GM21717 (cell line): ENCODE results near the gene CYB561D1.
A peak's percentile ranks its signal among the peaks of the same experiment; 100 is the strongest.

Experiments used
- ATAC-seq: cut with Tn5 transposase; IDR thresholded peaks from one replicate; pipeline ENCODE4 v1.9.1; 2021; ENCODE audit warnings: mild to moderate bottlenecking, moderate library complexity; ENCODE audit not compliant: unreplicated experiment

CYB561D1 gene

GRCh38 chr1:109499661-109500536, 6.0 kb downstream of the CYB561D1 start:
- ATAC-seq, result no peak

DNA sequence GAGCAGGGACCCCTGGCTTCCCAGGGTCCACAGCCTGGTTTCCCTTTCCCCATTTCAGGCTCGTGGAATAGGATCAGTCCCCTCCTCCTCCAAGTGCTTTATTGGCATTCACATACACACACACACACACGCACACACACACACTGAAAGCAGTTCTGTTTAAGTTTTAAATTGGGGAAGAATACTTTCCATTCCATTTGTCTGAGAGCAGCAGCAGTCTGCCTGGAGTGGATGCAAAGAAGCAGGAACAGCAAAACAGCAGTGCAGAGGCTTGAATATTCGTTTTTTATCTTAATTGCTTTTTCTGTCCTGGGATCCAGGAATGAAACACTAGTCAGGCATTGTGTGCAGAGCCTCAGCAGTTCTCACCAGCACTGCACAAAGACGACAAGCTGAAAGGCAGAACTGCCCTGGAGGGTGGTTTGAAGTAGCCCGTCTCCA, 7.1 kb downstream of the CYB561D1 start:
- ATAC-seq, result no peak

- ATAC-seq, result no peak
These were observed 7.9 kb downstream of the CYB561D1 start for GRCh38 chr1:109501644-109502363.

DNA sequence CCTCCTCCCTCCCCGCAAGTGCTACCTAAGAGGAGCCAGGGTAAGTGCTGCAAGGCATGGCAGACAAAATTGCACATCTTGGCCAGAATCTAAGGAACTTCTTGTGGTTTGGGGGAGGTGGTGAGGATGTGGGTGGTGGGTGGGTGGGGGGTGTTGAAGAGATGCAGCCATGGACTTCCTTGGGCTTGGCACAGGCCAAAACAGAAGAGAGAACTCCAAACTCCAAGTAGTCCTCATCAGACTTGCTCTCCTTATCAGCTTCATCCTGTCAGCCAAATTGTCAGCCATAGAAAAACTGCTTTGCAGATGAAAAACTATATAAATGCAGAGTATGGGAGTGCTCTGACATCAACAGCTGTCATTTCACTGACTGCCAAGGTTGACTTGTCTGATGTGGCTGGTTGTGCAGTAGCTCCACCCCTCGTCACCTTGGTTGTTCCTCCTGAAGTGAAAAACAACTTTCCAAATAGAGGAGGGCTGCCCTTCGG, 8.5 kb downstream of the CYB561D1 start:
- ATAC-seq, result no peak

- ATAC-seq, result no peak
These were observed 10.0 kb downstream of the CYB561D1 start for GRCh38 chr1:109503935-109504334.

- no peak for ATAC-seq
These were observed 11.1 kb downstream of the CYB561D1 start for GRCh38 chr1:109504974-109505373.

GRCh38 chr1:109508001-109508872, 14.3 kb downstream of the CYB561D1 start:
- no peak for ATAC-seq

DNA sequence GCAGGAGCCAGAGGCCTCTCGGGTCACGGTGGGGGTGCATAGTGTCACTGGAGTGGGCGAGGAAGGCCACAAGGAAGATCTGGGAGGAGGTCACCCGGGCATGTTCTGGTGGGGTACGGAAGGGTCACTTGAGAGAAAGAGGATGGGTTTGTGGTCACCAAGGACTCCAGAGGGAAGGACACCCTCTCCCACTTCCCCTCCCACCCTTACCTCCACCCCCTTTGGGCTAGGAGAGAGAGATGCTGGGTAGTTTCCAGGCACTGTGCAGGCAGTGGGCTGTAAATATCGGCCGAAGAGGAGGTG, 14.9 kb downstream of the CYB561D1 start:
- no peak for ATAC-seq

DNA sequence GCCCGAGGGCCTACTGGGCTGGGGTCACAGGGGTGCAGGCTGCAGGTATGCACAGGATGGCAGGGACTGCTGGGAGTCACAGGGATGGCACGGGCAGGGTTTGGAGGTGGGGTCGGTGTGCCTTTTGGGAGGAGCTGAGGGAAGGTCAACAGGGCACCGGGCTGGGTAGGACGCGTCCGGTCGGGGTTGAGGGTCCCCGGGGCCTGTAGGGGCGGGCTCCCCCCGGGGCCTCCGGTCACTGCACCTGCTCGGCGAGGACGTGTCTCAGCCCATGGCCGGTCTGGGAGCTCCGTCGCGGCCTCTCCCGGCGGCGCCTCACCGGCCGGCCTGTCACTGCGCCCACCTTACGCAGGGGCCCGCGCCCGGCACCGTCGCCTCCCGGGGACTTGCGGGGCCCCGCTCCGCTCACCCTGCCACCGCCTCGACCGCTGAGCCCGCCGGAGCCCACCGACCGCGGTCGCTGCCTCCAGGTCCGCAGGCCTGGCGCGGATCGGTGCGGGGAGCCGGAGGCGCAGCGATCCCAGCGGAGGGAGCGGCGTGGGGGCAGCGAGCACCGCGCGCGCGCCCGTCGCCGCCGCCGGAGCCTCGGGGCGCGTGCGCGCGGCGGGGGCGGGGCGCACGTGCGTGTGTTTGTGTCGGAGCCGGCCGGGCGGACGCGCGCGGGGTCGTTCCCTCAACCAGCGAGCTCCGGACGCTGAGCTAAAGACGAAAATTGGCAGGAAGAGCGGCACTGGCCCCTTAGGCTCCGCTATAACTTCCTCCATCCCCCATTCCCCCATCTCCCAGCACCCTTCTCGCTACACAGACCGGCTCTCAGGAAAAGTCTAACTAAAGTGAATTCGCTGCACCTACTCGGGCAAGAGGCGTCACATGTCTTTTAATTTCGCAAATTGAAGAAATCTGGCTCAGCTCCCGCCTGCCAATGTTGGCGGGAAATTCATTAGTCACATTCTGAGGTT, 15.6 kb downstream of the CYB561D1 start, which contains the start of gene AMIGO1:
Gene AMIGO1 (minus strand): TSS at position 552 of the 959 bp plus-strand sequence. CDS start 815 bp downstream, outside the sequence.
- ATAC-seq, result no peak

DNA sequence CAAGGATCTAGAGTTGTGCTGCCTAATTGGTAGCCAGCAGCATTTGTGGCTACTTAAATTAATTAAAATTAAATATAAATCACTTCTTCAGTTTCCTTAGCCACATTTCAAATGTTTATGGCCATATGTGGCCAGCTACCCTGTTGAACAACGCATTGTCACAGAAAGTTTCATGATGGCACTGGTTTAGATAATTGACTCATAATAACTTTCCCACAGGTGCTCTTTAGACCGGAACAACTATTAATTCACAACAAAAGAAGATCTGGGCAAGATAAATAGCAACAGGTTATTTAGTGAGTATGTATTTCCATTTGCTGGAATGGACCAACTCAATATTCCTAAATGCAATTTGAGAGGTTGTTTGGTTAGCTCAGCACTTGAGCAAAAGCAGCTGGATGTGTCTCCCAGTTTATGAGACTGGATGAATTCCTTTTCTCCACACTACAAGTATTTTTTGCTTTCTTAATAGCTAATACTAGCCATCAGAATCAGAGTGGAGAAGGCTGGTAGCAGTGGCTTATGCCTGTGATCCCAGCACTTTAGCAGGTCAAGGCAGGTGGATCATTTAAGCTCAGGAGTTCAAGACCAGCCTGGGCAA, 19.3 kb downstream of the CYB561D1 start:
- ATAC-seq, result no peak

DNA sequence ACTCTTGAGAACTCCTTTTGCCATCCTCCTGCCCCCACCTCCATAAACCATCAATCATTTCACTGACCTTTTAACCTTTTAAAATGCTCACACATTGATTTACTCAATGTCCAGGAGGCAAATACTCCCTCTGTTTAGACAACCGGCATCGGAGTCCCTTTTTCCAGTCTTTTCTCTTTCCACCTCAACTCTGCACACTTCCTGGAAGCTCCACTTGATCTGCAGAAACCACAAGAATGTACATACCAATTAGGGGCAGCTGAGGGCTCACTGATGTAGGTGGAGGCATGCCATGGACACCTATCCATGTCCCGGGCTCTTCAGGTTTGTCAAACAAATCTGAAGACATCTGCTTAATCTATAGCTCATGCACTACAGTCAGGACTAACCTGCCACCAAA, 21.0 kb downstream of the CYB561D1 start:
- ATAC-seq, result no peak

- ATAC-seq, result no peak
These were observed 23.0 kb downstream of the CYB561D1 start for GRCh38 chr1:109516872-109517271.

- ATAC-seq, result no peak
These were observed 23.4 kb downstream of the CYB561D1 start for GRCh38 chr1:109517337-109517736.

DNA sequence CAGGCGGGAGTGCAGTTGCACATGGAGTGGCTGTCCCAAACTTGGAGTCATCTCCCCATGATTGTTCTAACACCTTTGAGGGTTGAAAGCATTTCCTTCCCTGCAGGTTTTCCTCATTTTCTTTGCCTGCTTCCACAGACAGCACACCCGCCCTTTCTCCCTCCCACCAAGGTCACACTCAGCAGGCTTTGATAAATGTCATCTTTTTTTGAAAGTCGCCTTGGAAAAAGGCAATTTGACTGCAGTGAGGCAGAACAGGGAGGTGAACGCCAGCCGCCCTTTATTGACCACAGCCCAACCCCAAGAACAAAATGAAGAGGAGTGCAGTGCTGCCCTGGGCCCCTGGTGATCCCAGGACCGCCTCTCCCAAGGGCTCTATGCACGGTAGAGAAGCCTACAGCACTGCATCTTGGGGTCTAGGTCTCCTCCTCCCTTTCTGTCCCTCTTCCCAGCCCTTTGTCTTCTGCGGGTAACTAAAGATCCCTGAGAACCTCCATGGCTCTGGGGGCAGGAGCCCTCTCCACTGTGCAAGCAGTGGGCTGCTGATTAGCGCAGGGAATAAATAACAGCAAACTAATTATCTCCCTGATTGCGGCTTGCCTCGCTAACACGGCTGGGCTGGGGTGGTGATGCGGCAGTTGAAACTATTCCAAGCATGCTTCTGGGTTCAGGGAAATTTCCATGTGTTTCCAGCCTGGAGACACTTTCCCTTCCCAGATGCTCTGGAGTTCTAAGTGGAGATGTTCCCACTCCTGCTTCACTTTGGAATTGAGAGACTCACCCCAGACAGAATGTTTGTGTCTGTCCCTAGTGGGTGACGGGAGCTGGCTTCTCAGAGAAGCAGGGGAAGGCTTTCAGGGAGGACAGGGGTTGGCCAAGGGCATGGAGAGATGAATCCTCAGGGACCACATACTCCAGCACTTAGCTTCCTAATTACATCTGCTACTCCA, 27.4 kb downstream of the CYB561D1 start:
- ATAC-seq, result no peak

DNA sequence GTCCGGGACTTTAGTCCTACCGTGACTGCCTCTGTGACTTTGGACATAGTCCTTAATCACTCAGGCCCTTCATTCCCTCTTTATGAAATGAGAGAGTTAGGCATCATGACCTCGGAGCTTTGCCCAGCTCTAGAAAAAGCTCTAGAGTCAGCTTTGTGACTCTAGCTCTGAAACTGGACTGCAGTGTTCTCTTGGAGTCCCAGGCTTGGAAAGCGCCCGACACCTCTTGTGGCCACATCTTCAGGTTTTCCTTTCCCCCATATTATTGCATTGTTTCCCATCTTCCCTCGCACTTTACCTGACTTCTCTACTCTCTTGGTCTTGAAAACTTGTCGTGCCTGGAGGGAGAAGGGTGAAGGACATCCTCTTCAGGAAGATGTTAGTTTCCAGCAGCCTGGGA, 28.1 kb downstream of the CYB561D1 start:
- ATAC-seq, result no peak

- no peak for ATAC-seq
These were observed 29.8 kb downstream of the CYB561D1 start for GRCh38 chr1:109523706-109524105.

GRCh38 chr1:109527098-109527811, 33.4 kb downstream of the CYB561D1 start:
- peak; percentile 56 for ATAC-seq
